HepG2 (cell line): Measurements from ENCODE around the gene SLC16A3. TPM values are rescaled to one million over a fixed set of nuclear protein-coding genes. Genes with fewer than 3 reads are reported as not detected.
A peak's percentile ranks its signal among the peaks of the same experiment; 100 is the strongest.

Experiments
- ATRX ChIP-seq: sonication (generic); formaldehyde crosslinking; IDR thresholded peaks from 2 replicates; pipeline ENCODE4 v1.4.0; 2020; ENCODE audit warnings: missing genetic modification reagents, borderline replicate concordance
- CHD4 ChIP-seq: fragments of 200-600 bp; sonication (generic); IDR thresholded peaks from 2 replicates; pipeline ENCODE4 v1.7.0; 2017; ENCODE audit warnings: mild to moderate bottlenecking, low read length, borderline replicate concordance
- CREBL2 ChIP-seq: sonication (generic); formaldehyde crosslinking; IDR thresholded peaks from 2 replicates; pipeline ENCODE4 v1.8.1; 2023; ENCODE audit warnings: missing genetic modification reagents, mild to moderate bottlenecking, borderline replicate concordance
- EP300 ChIP-seq, 3 experiments: sonication (generic) in 1 of 3; formaldehyde crosslinking in 1 of 3; IDR thresholded peaks; 2 replicates each; pipeline versions ENCODE4 v1.5.1 to v1.6.1; 2011 to 2020; ENCODE audit warnings: low read depth in 2 of 3, low read length in 2 of 3, borderline replicate concordance in 1 of 3, improper control_type of control experiment in 1 of 3, mild to moderate bottlenecking in 1 of 3, missing genetic modification reagents in 1 of 3, moderate library complexity in 1 of 3
- GTF3A ChIP-seq: sonication (generic); formaldehyde crosslinking; conservative IDR thresholded peaks from 2 replicates; pipeline ENCODE4 v1.4.0; 2020; ENCODE audit warnings: mild to moderate bottlenecking, missing genetic modification reagents
- HOXA5 ChIP-seq: sonication (generic); formaldehyde crosslinking; IDR thresholded peaks from 2 replicates; pipeline ENCODE4 v1.4.0; 2020; ENCODE audit warnings: missing genetic modification reagents
- MLX ChIP-seq: IDR thresholded peaks from 2 replicates; pipeline ENCODE4 v1.6.1; 2016
- ONECUT2 ChIP-seq: sonication (generic); formaldehyde crosslinking; IDR thresholded peaks from 2 replicates; pipeline ENCODE4 v1.4.0; 2020; ENCODE audit warnings: missing genetic modification reagents
- PPARG ChIP-seq: conservative IDR thresholded peaks from 2 replicates; pipeline ENCODE4 v1.6.1; 2016; ENCODE audit warnings: missing biosample characterization, missing genetic modification reagents
- PRDM10 ChIP-seq: sonication (generic); formaldehyde crosslinking; IDR thresholded peaks from 2 replicates; pipeline ENCODE4 v1.4.0; 2020; ENCODE audit warnings: low read depth, missing genetic modification reagents
- SIX1 ChIP-seq: sonication (generic); formaldehyde crosslinking; IDR thresholded peaks from 2 replicates; pipeline ENCODE4 v1.4.0; 2020; ENCODE audit warnings: missing genetic modification reagents, borderline replicate concordance
- SMYD3 ChIP-seq: sonication (generic); formaldehyde crosslinking; IDR thresholded peaks from 2 replicates; pipeline ENCODE4 v1.8.1; 2023; ENCODE audit warnings: mild to moderate bottlenecking, missing genetic modification reagents
- SOX5 ChIP-seq: IDR thresholded peaks from 2 replicates; pipeline ENCODE4 v1.6.1; 2016; ENCODE audit warnings: borderline replicate concordance
- ZEB1 ChIP-seq: IDR thresholded peaks from 2 replicates; pipeline ENCODE4 v1.6.1; 2012; ENCODE audit warnings: mild to moderate bottlenecking, low read depth, inconsistent platforms; ENCODE audit not compliant: insufficient replicate concordance
- ZNF205 ChIP-seq: IDR thresholded peaks from 2 replicates; pipeline ENCODE4 v1.6.1; 2018; ENCODE audit warnings: missing biosample characterization, missing genetic modification reagents
- ZNF350 ChIP-seq: sonication (generic); formaldehyde crosslinking; IDR thresholded peaks from 2 replicates; pipeline ENCODE4 v1.4.0; 2020; ENCODE audit warnings: mild to moderate bottlenecking, low read depth, missing genetic modification reagents, borderline replicate concordance
- ZNF598 ChIP-seq: sonication (generic); formaldehyde crosslinking; IDR thresholded peaks from 2 replicates; pipeline ENCODE4 v1.5.1; 2020; ENCODE audit warnings: mild to moderate bottlenecking, missing genetic modification reagents, borderline replicate concordance
- ZNF607 ChIP-seq: sonication (generic); formaldehyde crosslinking; IDR thresholded peaks from 2 replicates; pipeline ENCODE4 v1.5.1; 2020; ENCODE audit warnings: missing genetic modification reagents, mild to moderate bottlenecking, borderline replicate concordance
- ZSCAN22 ChIP-seq: sonication (generic); formaldehyde crosslinking; IDR thresholded peaks from 2 replicates; pipeline ENCODE4 v1.4.0; 2020; ENCODE audit warnings: mild to moderate bottlenecking, missing genetic modification reagents
- polyA plus RNA-seq, 8 experiments: library from polyadenylated mRNA; depleted of rRNA in 3 of 8; stranded (reverse) in 7 of 8; unstranded in 1 of 8; fragments of >200 nt; fragmentation: Illumina TruSeq in 4 of 8; extraction: Trizol in 4 of 8; gene quantifications; 2 replicates each; pipeline versions ENCODE4 v1.2.1 to v1.2.3, GENCODE V29; 2011 to 2016; ENCODE audit warnings: low read depth in 4 of 8, missing spikeins in 1 of 8, mixed read lengths in 1 of 8; ENCODE audit not compliant: insufficient read depth in 1 of 8
- total RNA-seq, 5 experiments: library from RNA; depleted of rRNA; stranded (reverse); fragments of >200 nt; fragmentation: Illumina TruSeq; extraction: Trizol; gene quantifications; 2 replicates each; pipeline ENCODE4 v1.2.3, GENCODE V29; 2016; ENCODE audit warnings: low read depth in 1 of 5

The SLC16A3 gene
- total and polyA plus RNA-seq, 2 of the 13 experiments (the other 11 are each of a cell fraction or from before 2014, with no cell fraction given) = 242 to 349 TPM

GRCh38 chr17:82217530-82218204 is 11.2 kb upstream of the SLC16A3 start (continued):
- TF ChIP-seq MLX (CRISPR knock-in tag) = peak; percentile 73
- peak; percentile 40; the same call in 1 of the 2 replicates for TF ChIP-seq ZNF205 (CRISPR knock-in tag)
- TF ChIP-seq PRDM10 = peak; percentile 43; the same call in 1 of the 2 replicates
- TF ChIP-seq HOXA5 (CRISPR knock-in tag) = peak; percentile 57
- no peak for TF ChIP-seq ONECUT2
- no peak; the same call in 1 of the 2 replicates for TF ChIP-seq CREBL2 (CRISPR knock-in tag)
- no peak for TF ChIP-seq GTF3A
- TF ChIP-seq ATRX (CRISPR knock-in tag) = no peak
- peak in 1 of 2 experiments; percentile 85; a peak in 2 of 4 replicates for TF ChIP-seq EP300 (IDR thresholded peaks at IDR 0.05; ENCODE audit: low read depth in 2 of 2, low read length in 2 of 2)
- peak; percentile 88 for TF ChIP-seq EP300 (CRISPR knock-in tag; IDR thresholded peaks at IDR 0.05; ENCODE audit: borderline replicate concordance)
- no peak for TF ChIP-seq CHD4
- TF ChIP-seq ZEB1 = no peak
- TF ChIP-seq ZNF607 (CRISPR knock-in tag) = no peak; the same call in 1 of the 2 replicates
- TF ChIP-seq PPARG (CRISPR knock-in tag) = 0 out of 2 replicates have a peak, but pooled peaks have one; percentile 48
- peak; percentile 55; the same call in 1 of the 2 replicates for TF ChIP-seq SOX5 (CRISPR knock-in tag)
- no peak for TF ChIP-seq ZSCAN22 (CRISPR knock-in tag)
- TF ChIP-seq SMYD3 = no peak
- TF ChIP-seq ZNF350 (CRISPR knock-in tag) = peak; percentile 67
- no peak for TF ChIP-seq ZNF598 (CRISPR knock-in tag)
- no peak for TF ChIP-seq SIX1 (CRISPR knock-in tag)
